Activated T-helper 1 cell treated with anti-CD3 and anti-CD28 coated beads, Interleukin-12 subunit alpha, Interleukin-12 subunit beta, Interleukin-2, Interleukin-4 antibody, amounts not matched to agents 30 ng/mL and 10 ng/mL and 1 ng/mL, durations not matched to agents 14 hours and 24 hours and 36 hours (primary cell): ENCODE results near the gene ERGIC2. TPM values are rescaled to one million over a fixed set of nuclear protein-coding genes. Genes with fewer than 3 reads are reported as not detected.
"Not testable (repeated sequence)": the region's sequence is repeated elsewhere in the genome, so short reads cannot be mapped to it uniquely, and the experiment has no call there.

Experiments used
- DNase-seq: peaks from one replicate; pipeline ENCODE4 v3.0.0; 2021; ENCODE audit warnings: low spot score
- H3K27ac Mint-ChIP-seq: one replicate; pipeline ENCODE4 v1.8.0; 2021; ENCODE audit warnings: mild to moderate bottlenecking, mixed read lengths
- H3K27me3 Mint-ChIP-seq: one replicate; pipeline ENCODE4 v1.8.0; 2022; ENCODE audit warnings: mild to moderate bottlenecking, moderate library complexity, mixed read lengths; ENCODE audit not compliant: insufficient read depth
- H3K36me3 Mint-ChIP-seq: one replicate; pipeline ENCODE4 v1.8.0; 2021; ENCODE audit warnings: low read depth, mixed read lengths
- H3K4me1 Mint-ChIP-seq: one replicate; pipeline ENCODE4 v1.8.0; 2021; ENCODE audit warnings: low read depth, mixed read lengths
- H3K4me3 Mint-ChIP-seq: one replicate; pipeline ENCODE4 v1.8.0; 2021; ENCODE audit warnings: mild to moderate bottlenecking, moderate library complexity, mixed read lengths
- H3K9me3 Mint-ChIP-seq: one replicate; pipeline ENCODE4 v1.8.0; 2021; ENCODE audit warnings: mixed read lengths
- intact Hi-C: fragments of 100-400 bp; cut with micrococcal nuclease; formaldehyde crosslinking; loops from one replicate; pipeline ENCODE4 v1.15.1; 2024
- total RNA-seq: library from RNA; stranded (reverse); gene quantifications from 2 replicates; pipeline ENCODE4 v1.2.3, GENCODE V29; 2022

Gene ERGIC2
- total RNA-seq, 1 donor from 2014 or later = 105 TPM

GRCh38 chr12:29402437-29402836 is 21.5 kb upstream of the ERGIC2 start:
- Mint-ChIP-seq H3K4me1 (no peaks in the 10 kb centered on the region), H3K9me3 (no peaks in the 10 kb centered on the region), H3K27ac (no peak overlapping the region), H3K27me3 (peaks cover 21% of the 10 kb centered on the region), H3K36me3 (no peaks in the 10 kb centered on the region), H3K4me3 (no peak overlapping the region)
- no peak for DNase-seq
- intact Hi-C loops = no loop called here

GRCh38 chr12:29398495-29398894 is 17.5 kb upstream of the ERGIC2 start:
- Mint-ChIP-seq H3K27me3 (peaks cover 16% of the 10 kb centered on the region), H3K4me1 (no peaks in the 10 kb centered on the region), H3K36me3 (no peaks in the 10 kb centered on the region), H3K9me3 (no peaks in the 10 kb centered on the region), H3K4me3 (no peak overlapping the region), H3K27ac (no peak overlapping the region)
- DNase-seq = no peak
- intact Hi-C loops = no loop called here

GRCh38 chr12:29396774-29397173 is 15.8 kb upstream of the ERGIC2 start:
- no peak for DNase-seq
- intact Hi-C loops = no loop called here
- no peaks in the 10 kb centered on the region for H3K9me3 Mint-ChIP-seq
- no peak overlapping the region for H3K4me3 Mint-ChIP-seq
- H3K36me3 Mint-ChIP-seq = no peaks in the 10 kb centered on the region
- no peaks in the 10 kb centered on the region for H3K4me1 Mint-ChIP-seq
- H3K27ac Mint-ChIP-seq = no peak overlapping the region
- peaks cover 8% of the 10 kb centered on the region for H3K27me3 Mint-ChIP-seq

GRCh38 chr12:29395356-29395755 is 14.4 kb upstream of the ERGIC2 start:
- Mint-ChIP-seq H3K36me3 (peaks cover 6% of the 10 kb centered on the region), H3K9me3 (peaks cover 6% of the 10 kb centered on the region), H3K27me3 (peaks cover 5% of the 10 kb centered on the region), H3K27ac (no peak overlapping the region), H3K4me3 (no peak overlapping the region), H3K4me1 (peaks cover 13% of the 10 kb centered on the region)
- DNase-seq = no peak
- intact Hi-C loops = no loop called here

- not testable (repeated sequence) for H3K36me3 Mint-ChIP-seq, H3K27me3 Mint-ChIP-seq, H3K9me3 Mint-ChIP-seq
- Mint-ChIP-seq H3K4me3 (peak overlapping the region; percentile 23), H3K27ac (peak overlapping the region; percentile 81), H3K4me1 (peaks cover 19% of the 10 kb centered on the region)
- peak; percentile 18 for DNase-seq
- intact Hi-C loops = loop anchor here (1.0 kb wide), 1 partner anchor 9 kb away; the partner anchor contains the start of gene ERGIC2
Measured at GRCh38 chr12:29390419-29390818, 9.4 kb upstream of the ERGIC2 start.

GRCh38 chr12:29389295-29389919 is 8.4 kb upstream of the ERGIC2 start:
- DNase-seq = no peak
- H3K27me3 Mint-ChIP-seq = no peaks in the 10 kb centered on the region
- H3K9me3 Mint-ChIP-seq = peaks cover 6% of the 10 kb centered on the region
- intact Hi-C loops = loop anchor here (10.0 kb wide), 1 partner anchor 1685 kb away; the partner anchor contains the start of gene DDX11
- H3K4me3 Mint-ChIP-seq = no peak overlapping the region
- H3K4me1 Mint-ChIP-seq = peaks cover 19% of the 10 kb centered on the region
- H3K27ac Mint-ChIP-seq = peak overlapping the region; percentile 81
- H3K36me3 Mint-ChIP-seq = peaks cover 9% of the 10 kb centered on the region

- not testable (repeated sequence) for H3K4me3 Mint-ChIP-seq, H3K9me3 Mint-ChIP-seq
Measured at GRCh38 chr12:29386084-29386680, 5.2 kb upstream of the ERGIC2 start.

GRCh38 chr12:29385194-29385593 is 4.2 kb upstream of the ERGIC2 start:
- H3K27ac Mint-ChIP-seq, H3K9me3 Mint-ChIP-seq, H3K27me3 Mint-ChIP-seq, DNase-seq, H3K36me3 Mint-ChIP-seq, H3K4me3 Mint-ChIP-seq: not testable (repeated sequence)
- H3K4me1 Mint-ChIP-seq = peaks cover 17% of the 10 kb centered on the region
- intact Hi-C loops = loop anchor here (10.0 kb wide), 1 partner anchor 1690 kb away; the partner anchor contains the start of gene DDX11

More at GRCh38 chr12:29386084-29386680, 5.2 kb upstream of the ERGIC2 start:
- DNase-seq, H3K36me3 Mint-ChIP-seq, H3K27me3 Mint-ChIP-seq, H3K27ac Mint-ChIP-seq: not testable (repeated sequence)
- H3K4me1 Mint-ChIP-seq = peaks cover 23% of the 10 kb centered on the region
- intact Hi-C loops = loop anchor here (10.0 kb wide), 1 partner anchor 1689 kb away; the partner anchor contains the start of gene DDX11

GRCh38 chr12:29382251-29382650 is 1.3 kb upstream of the ERGIC2 start:
- Mint-ChIP-seq H3K9me3 (no peaks in the 10 kb centered on the region), H3K4me3 (peak overlapping the region; percentile 59), H3K36me3 (no peaks in the 10 kb centered on the region), H3K27me3 (peaks cover 4% of the 10 kb centered on the region), H3K27ac (no peak overlapping the region), H3K4me1 (peaks cover 31% of the 10 kb centered on the region)
- intact Hi-C loops = loop anchor here (5.0 to 10.0 kb wide), 3 partner anchors 235 to 1693 kb away; partner anchors contain the start of genes DDX11 and FAR2
- DNase-seq = no peak

GRCh38 chr12:29376118-29376517 is 4.9 kb downstream of the ERGIC2 start:
- Mint-ChIP-seq H3K27ac (no peak overlapping the region), H3K27me3 (no peaks in the 10 kb centered on the region), H3K9me3 (no peaks in the 10 kb centered on the region), H3K4me1 (peaks cover 22% of the 10 kb centered on the region), H3K4me3 (no peak overlapping the region), H3K36me3 (peaks cover 12% of the 10 kb centered on the region)
- DNase-seq = no peak
- intact Hi-C loops = no loop called here

GRCh38 chr12:29374913-29375312 is 6.1 kb downstream of the ERGIC2 start:
- Mint-ChIP-seq H3K4me1 (peaks cover 15% of the 10 kb centered on the region), H3K4me3 (no peak overlapping the region), H3K9me3 (no peaks in the 10 kb centered on the region), H3K36me3 (peaks cover 14% of the 10 kb centered on the region), H3K27me3 (no peaks in the 10 kb centered on the region), H3K27ac (no peak overlapping the region)
- intact Hi-C loops = no loop called here
- no peak for DNase-seq

GRCh38 chr12:29374012-29374411 is 7.0 kb downstream of the ERGIC2 start:
- intact Hi-C loops = no loop called here
- H3K36me3 Mint-ChIP-seq = peaks cover 16% of the 10 kb centered on the region

GRCh38 chr12:29365091-29365490 is 15.9 kb downstream of the ERGIC2 start:
- Mint-ChIP-seq H3K27me3 (no peaks in the 10 kb centered on the region), H3K36me3 (peaks cover 33% of the 10 kb centered on the region), H3K27ac (no peak overlapping the region), H3K4me3 (no peak overlapping the region), H3K4me1 (peaks cover 7% of the 10 kb centered on the region), H3K9me3 (peaks cover 7% of the 10 kb centered on the region)
- intact Hi-C loops = no loop called here
- no peak for DNase-seq

More at GRCh38 chr12:29374012-29374411, 7.0 kb downstream of the ERGIC2 start:
- Mint-ChIP-seq H3K27me3 (no peaks in the 10 kb centered on the region), H3K27ac (no peak overlapping the region), H3K9me3 (no peaks in the 10 kb centered on the region), H3K4me3 (no peak overlapping the region), H3K4me1 (peaks cover 6% of the 10 kb centered on the region)
- DNase-seq = no peak
